ENCODE results near the gene SND1.
"Not testable (repeated sequence)": the region's sequence is repeated elsewhere in the genome, so short reads cannot be mapped to it uniquely, and the experiment has no call there.

Gene SND1

GRCh38 chr7:127828843-127829500 is 177.0 kb downstream of the SND1 start:
- TF ChIP-seq CTCF (IDR thresholded peaks at IDR 0.05; ENCODE audit: extremely low read depth, insufficient read depth, missing control alignments), result no peak
- in situ Hi-C loops (cut with MboI; ENCODE audit: low pct_unique_long_range_greater_than_20kb, low sequenced_read_pairs, unreplicated experiment), result no loop called here
- DNase-seq (ENCODE audit: low spot score), result no peak

- in situ Hi-C loops (cut with MboI; ENCODE audit: low pct_unique_long_range_greater_than_20kb, low sequenced_read_pairs, unreplicated experiment), result no loop called here
- DNase-seq (ENCODE audit: low spot score), result no peak
- no peak for TF ChIP-seq CTCF (IDR thresholded peaks at IDR 0.05; ENCODE audit: extremely low read depth, insufficient read depth, missing control alignments)
Measured at GRCh38 chr7:127831318-127832219, 179.6 kb downstream of the SND1 start.

- in situ Hi-C loops (cut with MboI; ENCODE audit: low pct_unique_long_range_greater_than_20kb, low sequenced_read_pairs, unreplicated experiment), result no loop called here
- TF ChIP-seq CTCF (IDR thresholded peaks at IDR 0.05; ENCODE audit: extremely low read depth, insufficient read depth, missing control alignments), result no peak
- DNase-seq (ENCODE audit: low spot score), result no peak
Measured at GRCh38 chr7:127832592-127832991, 180.6 kb downstream of the SND1 start.

GRCh38 chr7:127833641-127834040 is 181.6 kb downstream of the SND1 start:
- no peak for TF ChIP-seq CTCF (IDR thresholded peaks at IDR 0.05; ENCODE audit: extremely low read depth, insufficient read depth, missing control alignments)
- no peak for DNase-seq (ENCODE audit: low spot score)
- in situ Hi-C loops (cut with MboI; ENCODE audit: low pct_unique_long_range_greater_than_20kb, low sequenced_read_pairs, unreplicated experiment), result no loop called here

- no peak for DNase-seq (ENCODE audit: low spot score)
- in situ Hi-C loops (cut with MboI; ENCODE audit: low pct_unique_long_range_greater_than_20kb, low sequenced_read_pairs, unreplicated experiment), result no loop called here
- TF ChIP-seq CTCF (IDR thresholded peaks at IDR 0.05; ENCODE audit: extremely low read depth, insufficient read depth, missing control alignments), result no peak
Measured at GRCh38 chr7:127835679-127836078, 183.7 kb downstream of the SND1 start.

- DNase-seq (ENCODE audit: low spot score); in situ Hi-C loops (cut with MboI; ENCODE audit: low pct_unique_long_range_greater_than_20kb, low sequenced_read_pairs, unreplicated experiment): not testable (repeated sequence)
Measured at GRCh38 chr7:127837816-127838410, 185.9 kb downstream of the SND1 start.
